OCI-LY1 (cell line): ENCODE results near the gene GPC2.
"Not testable (repeated sequence)": the region's sequence is repeated elsewhere in the genome, so short reads cannot be mapped to it uniquely, and the experiment has no call there.

Experiments used
- EZH2 ChIP-seq: fragments of 200-600 bp; sonication (generic), shearing (Covaris generic); IDR thresholded peaks from 2 replicates; pipeline ENCODE4 v1.8.0; 2017; ENCODE audit warnings: borderline replicate concordance, mixed run types, mild to moderate bottlenecking, antibody characterized with exemption, low read length, moderate library complexity, mixed read lengths
- TF ChIP-seq, protein P1 (sequence below): fragments of 200-600 bp; sonication (generic), shearing (Covaris generic); IDR thresholded peaks from 2 replicates; pipeline ENCODE4 v1.5.1; 2017; ENCODE audit warnings: mild to moderate bottlenecking, antibody characterized with exemption, low read length, moderate library complexity, mixed read lengths

- TF ChIP-seq, protein P1, sequence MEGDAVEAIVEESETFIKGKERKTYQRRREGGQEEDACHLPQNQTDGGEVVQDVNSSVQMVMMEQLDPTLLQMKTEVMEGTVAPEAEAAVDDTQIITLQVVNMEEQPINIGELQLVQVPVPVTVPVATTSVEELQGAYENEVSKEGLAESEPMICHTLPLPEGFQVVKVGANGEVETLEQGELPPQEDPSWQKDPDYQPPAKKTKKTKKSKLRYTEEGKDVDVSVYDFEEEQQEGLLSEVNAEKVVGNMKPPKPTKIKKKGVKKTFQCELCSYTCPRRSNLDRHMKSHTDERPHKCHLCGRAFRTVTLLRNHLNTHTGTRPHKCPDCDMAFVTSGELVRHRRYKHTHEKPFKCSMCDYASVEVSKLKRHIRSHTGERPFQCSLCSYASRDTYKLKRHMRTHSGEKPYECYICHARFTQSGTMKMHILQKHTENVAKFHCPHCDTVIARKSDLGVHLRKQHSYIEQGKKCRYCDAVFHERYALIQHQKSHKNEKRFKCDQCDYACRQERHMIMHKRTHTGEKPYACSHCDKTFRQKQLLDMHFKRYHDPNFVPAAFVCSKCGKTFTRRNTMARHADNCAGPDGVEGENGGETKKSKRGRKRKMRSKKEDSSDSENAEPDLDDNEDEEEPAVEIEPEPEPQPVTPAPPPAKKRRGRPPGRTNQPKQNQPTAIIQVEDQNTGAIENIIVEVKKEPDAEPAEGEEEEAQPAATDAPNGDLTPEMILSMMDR: not testable (repeated sequence)
- not testable (repeated sequence) for TF ChIP-seq EZH2
Observed at GRCh38 chr7:100195901-100196322, 18.7 kb upstream of the GPC2 start.
